Testis (tissue), 2 donors: Measurements from ENCODE around the gene TM4SF4.

ENCODE experiments used
- CTCF ChIP-seq, 3 experiments: fragments of 450-650 bp in 2 of 3; fragments of 200-600 bp in 1 of 3; sonication (generic) in 1 of 3; IDR thresholded peaks; one replicate each; pipeline ENCODE4 v1.5.1; 2016 to 2019; ENCODE audit warnings: antibody characterized with exemption in 3 of 3, mild to moderate bottlenecking in 2 of 3, moderate library complexity in 1 of 3
- POLR2A ChIP-seq: fragments of 450-650 bp; IDR thresholded peaks from one replicate; pipeline ENCODE4 v1.6.1; 2017; ENCODE audit warnings: antibody characterized with exemption, mild to moderate bottlenecking, moderate library complexity

- TF ChIP-seq CTCF (IDR thresholded peaks at IDR 0.05) (no peak), POLR2A (no peak)
Observed at GRCh38 chr3:149464542-149465328, 9.8 kb upstream of the TM4SF4 start.
